Tibial nerve (tissue), 4 donors: ENCODE results near the gene SLC12A8. TPM values are rescaled to one million over a fixed set of nuclear protein-coding genes. Genes with fewer than 3 reads are reported as not detected.
A peak's percentile ranks its signal among the peaks of the same experiment; 100 is the strongest.

ENCODE experiments used
- DNase-seq, 2 donors: peaks; one replicate each; pipeline ENCODE4 v3.0.0-alpha.2; 2019; ENCODE audit warnings: low spot score in 2 of 2
- H3K27ac ChIP-seq, 4 donors: fragments of 200-600 bp; sonication (generic) in 3 of 4; one replicate each; pipeline ENCODE4 v1.5.1; 2017 to 2019; ENCODE audit warnings: mild to moderate bottlenecking in 1 of 4
- H3K27me3 ChIP-seq, 2 donors: fragments of 200-600 bp; sonication (generic) in 1 of 2; one replicate each; pipeline versions ENCODE4 v1.5.1 to v1.6.0; 2017 to 2019
- H3K36me3 ChIP-seq, 3 donors: fragments of 200-600 bp; sonication (generic); one replicate each; pipeline ENCODE4 v1.5.1; 2018 to 2019
- H3K4me1 ChIP-seq, 4 donors: fragments of 200-600 bp; sonication (generic) in 3 of 4; one replicate each; pipeline ENCODE4 v1.5.1; 2017 to 2019
- H3K4me3 ChIP-seq, 4 donors: fragments of 200-600 bp; sonication (generic) in 3 of 4; one replicate each; pipeline ENCODE4 v1.5.1; 2017 to 2019; ENCODE audit warnings: mild to moderate bottlenecking in 1 of 4, moderate library complexity in 1 of 4
- H3K9me3 ChIP-seq, 4 donors: fragments of 200-600 bp; sonication (generic) in 3 of 4; one replicate each; pipeline ENCODE4 v1.5.1; 2017 to 2019
- CTCF ChIP-seq, 5 experiments: fragments of 200-600 bp in 3 of 5; fragments of 450-650 bp in 2 of 5; sonication (generic) in 3 of 5; IDR thresholded peaks; one replicate each; pipeline ENCODE4 v1.5.1; 2016 to 2019; ENCODE audit warnings: antibody characterized with exemption in 5 of 5, mild to moderate bottlenecking in 3 of 5, moderate library complexity in 2 of 5
- EP300 ChIP-seq, 2 donors: sonication (generic); formaldehyde crosslinking; IDR thresholded peaks; one replicate each; pipeline ENCODE4 v1.6.1; 2017; ENCODE audit warnings: antibody characterized with exemption in 2 of 2, mild to moderate bottlenecking in 1 of 2
- POLR2A ChIP-seq, 2 donors: fragments of 450-650 bp; IDR thresholded peaks; one replicate each; pipeline ENCODE4 v1.6.1; 2017; ENCODE audit warnings: antibody characterized with exemption in 2 of 2, mild to moderate bottlenecking in 2 of 2, moderate library complexity in 2 of 2
- WGBS, 2 donors: methylation state at CpG; one replicate each; pipeline ENCODE4 v1.1.5; 2018; 5-methylcytosine and 5-hydroxymethylcytosine counted together
- total RNA-seq, 4 donors: library from RNA; depleted of rRNA; stranded (reverse); fragments of >200 nt; gene quantifications; one replicate each; pipeline ENCODE4 v1.1.0, GENCODE V29; 2016

SLC12A8 gene
- total RNA-seq, 4 donors from 2014 or later: 0.42 to 1.5 (median 0.84) TPM

DNA sequence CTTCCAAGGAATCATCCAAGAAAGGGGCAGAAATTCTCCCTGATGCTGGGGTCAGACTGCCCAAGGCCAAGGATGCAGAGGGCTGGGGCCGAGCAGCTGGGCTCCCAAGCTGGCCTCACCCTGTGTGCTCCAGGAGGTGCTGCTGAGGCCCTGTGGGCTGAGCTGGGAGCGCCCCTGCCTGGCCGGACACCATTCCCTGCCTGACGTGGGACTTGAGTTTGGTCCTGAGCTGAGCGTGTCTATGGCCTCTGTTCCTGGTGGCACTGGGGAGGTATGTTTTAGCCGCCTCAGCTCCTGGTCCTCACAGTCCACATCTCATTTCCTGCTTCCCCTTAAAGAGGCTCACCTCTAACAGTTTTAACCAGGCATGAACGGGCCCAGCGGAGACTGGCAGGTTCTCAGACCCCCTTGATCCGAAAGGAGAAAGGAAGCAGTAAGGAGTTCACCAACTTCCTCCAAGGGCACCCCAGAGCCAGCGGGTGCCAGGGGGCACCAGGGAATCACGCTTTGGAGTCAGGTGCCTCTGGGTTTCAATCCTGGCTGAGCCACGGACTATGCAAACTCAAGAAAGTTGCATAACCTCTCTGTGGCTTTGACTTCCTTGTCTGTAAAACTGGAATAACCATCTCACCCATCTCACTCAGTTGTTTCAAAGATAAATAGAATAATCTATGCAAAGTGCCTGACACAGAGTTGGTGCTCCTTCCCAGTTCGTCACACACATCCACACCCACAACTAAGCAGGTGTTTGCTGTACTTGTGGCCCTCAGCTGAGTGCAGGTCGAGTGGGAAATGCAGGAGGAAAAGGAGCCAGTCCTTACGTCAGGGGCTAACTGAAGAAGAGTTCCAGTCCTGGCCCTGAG, 48.6 kb downstream of the SLC12A8 start:
- TF ChIP-seq POLR2A (IDR thresholded peaks at IDR 0.05) (no peak), EP300 (IDR thresholded peaks at IDR 0.05) (no peak), CTCF (IDR thresholded peaks at IDR 0.05) (no peak)
- no peak for DNase-seq
- Histone ChIP-seq H3K4me1 (peaks cover 0 to 23% (median 0%) of the 10 kb centered on the region in 4 donors), H3K27ac (no peak overlapping the region), H3K9me3 (no peaks in the 10 kb centered on the region), H3K27me3 (no peaks in the 10 kb centered on the region), H3K4me3 (no peak overlapping the region), H3K36me3 (no peaks in the 10 kb centered on the region)
- WGBS, 2 donors: 70 to 71% methylated on average over 13 to 15 of the region's 15 CpGs

GRCh38 chr3:125161607-125162219, 50.8 kb downstream of the SLC12A8 start:
- H3K4me3 ChIP-seq: no peak overlapping the region
- WGBS, 2 donors: 54 to 59% methylated on average over 12 of the region's 12 CpGs
- no peaks in the 10 kb centered on the region for H3K36me3 ChIP-seq
- H3K4me1 ChIP-seq: peaks cover 0 to 23% (median 0%) of the 10 kb centered on the region in 4 donors
- DNase-seq: no peak
- H3K27me3 ChIP-seq: no peaks in the 10 kb centered on the region
- no peaks in the 10 kb centered on the region for H3K9me3 ChIP-seq
- TF ChIP-seq EP300 (IDR thresholded peaks at IDR 0.05) (peak in 1 of 2 donors; percentile 4), CTCF (IDR thresholded peaks at IDR 0.05) (no peak), POLR2A (IDR thresholded peaks at IDR 0.05) (no peak)
- no peak overlapping the region for H3K27ac ChIP-seq

- Histone ChIP-seq H3K36me3 (no peaks in the 10 kb centered on the region), H3K27me3 (no peaks in the 10 kb centered on the region), H3K27ac (no peak overlapping the region), H3K4me3 (no peak overlapping the region), H3K9me3 (no peaks in the 10 kb centered on the region), H3K4me1 (peaks cover 0 to 27% (median 0%) of the 10 kb centered on the region in 4 donors)
- TF ChIP-seq POLR2A (IDR thresholded peaks at IDR 0.05) (no peak), CTCF (IDR thresholded peaks at IDR 0.05) (no peak), EP300 (IDR thresholded peaks at IDR 0.05) (no peak)
- WGBS, 2 donors: 64 to 66% methylated on average over 9 of the region's 9 CpGs
- DNase-seq: no peak
These were observed 51.8 kb downstream of the SLC12A8 start for GRCh38 chr3:125160606-125161371.

- Histone ChIP-seq H3K4me1 (peaks cover 0 to 20% (median 0%) of the 10 kb centered on the region in 4 donors), H3K36me3 (no peaks in the 10 kb centered on the region), H3K9me3 (no peaks in the 10 kb centered on the region), H3K27me3 (no peaks in the 10 kb centered on the region), H3K27ac (no peak overlapping the region), H3K4me3 (no peak overlapping the region)
- DNase-seq: no peak
- WGBS, 2 donors: 68 to 90% methylated on average over 3 of the region's 3 CpGs
- TF ChIP-seq CTCF (IDR thresholded peaks at IDR 0.05): no peak
- no peak for TF ChIP-seq EP300 (IDR thresholded peaks at IDR 0.05)
- no peak for TF ChIP-seq POLR2A (IDR thresholded peaks at IDR 0.05)
These were observed 55.4 kb downstream of the SLC12A8 start for GRCh38 chr3:125157183-125157582.
